SU-DHL-6 (cell line): ENCODE results near the gene FLT1.

Experiments used
- CTCF ChIP-seq: fragments of 200-600 bp; sonication (generic); IDR thresholded peaks from one replicate; pipeline ENCODE4 v1.5.1; 2017; ENCODE audit warnings: antibody characterized with exemption, mild to moderate bottlenecking, low read length, moderate library complexity; ENCODE audit not compliant: insufficient read depth, poor library complexity, severe bottlenecking
- EZH2phosphoT487 ChIP-seq: fragments of 200-600 bp; sonication (generic), shearing (Covaris generic); conservative IDR thresholded peaks from 2 replicates; pipeline ENCODE4 v1.6.1; 2018; ENCODE audit warnings: mild to moderate bottlenecking, antibody characterized with exemption, low read length, moderate library complexity, mixed read lengths

- TF ChIP-seq CTCF (no peak), EZH2phosphoT487 (no peak)
Measured at GRCh38 chr13:28435917-28436316, 59.0 kb downstream of the FLT1 start.
